GM18505 (cell line): ENCODE data around the gene THSD4.

Source experiments
- ATAC-seq: cut with Tn5 transposase; IDR thresholded peaks from one replicate; pipeline ENCODE4 v1.9.1; 2021; ENCODE audit not compliant: unreplicated experiment
- POLR2A ChIP-seq: IDR thresholded peaks from 4 replicates; pipeline ENCODE4 v1.6.1; 2011; ENCODE audit warnings: borderline replicate concordance; ENCODE audit not compliant: insufficient read depth, insufficient read length; ENCODE audit errors: extremely low read depth

The THSD4 gene

DNA sequence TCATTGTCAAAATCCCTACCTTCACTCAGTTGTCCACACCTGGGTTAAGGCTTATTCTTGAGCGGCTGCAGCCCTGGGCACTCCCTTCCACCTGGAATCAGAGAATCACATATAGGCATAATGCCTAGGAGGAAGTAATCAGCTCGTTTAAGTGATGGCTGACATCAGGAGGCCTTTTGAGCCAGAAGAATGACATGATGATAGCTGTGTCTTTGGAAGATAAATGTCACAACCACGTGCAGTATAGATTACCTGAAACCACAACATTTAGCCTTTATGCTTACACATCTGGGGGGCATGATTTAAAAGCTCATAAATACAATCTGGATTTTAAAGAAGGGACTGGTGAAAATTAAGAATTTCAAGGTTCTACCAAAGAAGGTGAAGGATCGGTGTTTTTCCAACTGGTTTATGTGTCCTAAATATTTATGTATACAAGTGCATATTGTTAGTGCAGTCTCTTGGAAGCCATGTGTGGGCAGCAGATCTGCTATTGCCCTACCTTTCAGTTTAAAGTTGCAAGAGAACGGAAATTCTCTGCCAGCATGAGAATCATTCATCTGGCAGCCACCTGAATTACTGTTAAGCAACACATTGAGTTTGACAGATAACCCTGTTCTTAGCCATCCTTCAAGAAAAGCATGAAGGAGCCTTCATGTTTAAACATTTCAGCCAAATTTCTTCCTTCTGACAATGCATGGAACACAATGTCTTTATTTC, 531.7 kb downstream of the THSD4 start:
- no peak for ATAC-seq
- TF ChIP-seq POLR2A, result no peak

DNA sequence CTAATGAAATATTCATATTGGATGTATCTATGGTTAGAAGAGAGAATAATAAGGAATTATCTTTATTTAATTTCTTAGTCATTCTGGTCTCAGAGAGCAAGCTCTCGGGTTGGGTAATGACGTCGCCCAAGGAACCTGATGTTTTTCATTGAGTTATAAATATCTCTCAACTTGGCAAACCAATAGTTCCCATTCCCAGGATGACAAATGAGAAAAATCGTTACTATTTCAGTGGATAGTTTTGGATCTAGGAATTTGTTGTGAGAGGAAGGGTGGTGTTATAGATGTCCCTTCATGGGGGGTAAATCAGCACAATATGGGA, 532.2 kb downstream of the THSD4 start:
- no peak for TF ChIP-seq POLR2A
- ATAC-seq, result no peak

DNA sequence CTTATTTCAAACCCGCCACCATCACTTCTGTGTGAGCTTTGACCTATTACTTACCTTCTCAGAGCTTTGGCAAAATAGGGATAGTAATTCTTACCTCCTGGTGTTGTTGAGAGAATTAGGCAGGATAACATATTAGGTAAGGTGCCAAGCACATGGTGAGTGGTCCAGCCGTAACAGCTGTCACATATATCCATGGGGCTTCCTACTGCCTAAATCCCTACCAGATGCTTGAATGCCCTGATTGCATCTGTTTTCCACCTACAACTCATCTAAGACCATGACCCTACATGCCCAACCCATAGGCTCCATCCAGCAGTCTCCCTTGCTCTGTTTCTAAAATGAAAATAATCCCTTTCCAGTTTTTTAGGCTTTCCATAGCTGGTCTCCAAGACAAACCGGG, 532.8 kb downstream of the THSD4 start:
- no peak for TF ChIP-seq POLR2A
- ATAC-seq, result no peak

GRCh38 chr15:71649894-71650293, 534.6 kb downstream of the THSD4 start:
- no peak for ATAC-seq
- no peak for TF ChIP-seq POLR2A

DNA sequence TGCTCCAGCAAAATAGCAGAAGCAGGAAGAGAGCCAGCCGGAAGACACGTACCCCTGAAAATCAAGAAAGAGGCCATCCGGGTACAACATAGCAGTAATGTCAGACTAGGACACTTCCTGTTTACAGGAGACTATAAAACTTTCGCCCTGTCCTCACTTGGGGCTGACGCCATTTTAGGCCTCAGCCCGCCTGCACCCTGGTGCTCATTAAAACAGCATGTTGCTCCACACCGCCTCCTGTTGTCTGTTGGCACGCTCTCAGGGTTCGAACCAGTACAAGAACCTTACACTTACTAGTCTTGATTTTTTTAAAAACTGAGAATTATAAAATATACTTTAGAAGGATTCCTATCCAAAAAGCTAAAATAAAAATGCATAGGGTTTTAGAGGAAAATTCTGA, 535.3 kb downstream of the THSD4 start:
- no peak for TF ChIP-seq POLR2A
- ATAC-seq, result no peak

GRCh38 chr15:71651750-71652186, 536.5 kb downstream of the THSD4 start:
- no peak for TF ChIP-seq POLR2A
- no peak for ATAC-seq

GRCh38 chr15:71654042-71654719, 538.9 kb downstream of the THSD4 start:
- ATAC-seq, result no peak
- TF ChIP-seq POLR2A, result no peak

DNA sequence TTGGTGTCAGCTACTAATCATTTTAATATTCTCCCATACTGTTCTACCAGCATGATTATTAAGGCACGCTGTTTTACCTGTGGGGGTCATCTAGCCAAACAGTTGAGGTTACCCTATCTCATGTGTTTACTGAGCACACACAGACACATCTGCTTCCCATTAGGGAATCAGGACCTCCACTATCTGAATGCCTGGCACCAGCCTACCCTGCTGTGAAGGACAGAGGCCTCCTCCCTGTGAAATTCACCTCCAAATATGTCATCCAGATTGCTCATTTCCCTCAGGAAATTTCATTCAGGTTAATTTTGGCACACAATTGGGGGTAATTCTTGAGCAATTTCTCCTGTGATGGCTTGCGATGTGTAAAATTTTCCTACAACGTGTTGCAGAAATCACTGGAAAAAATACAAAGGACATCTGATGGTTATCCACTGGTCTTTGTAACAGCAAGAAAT, 539.5 kb downstream of the THSD4 start:
- no peak for TF ChIP-seq POLR2A
- no peak for ATAC-seq

GRCh38 chr15:71656425-71656824, 541.2 kb downstream of the THSD4 start:
- no peak for TF ChIP-seq POLR2A
- ATAC-seq, result no peak

DNA sequence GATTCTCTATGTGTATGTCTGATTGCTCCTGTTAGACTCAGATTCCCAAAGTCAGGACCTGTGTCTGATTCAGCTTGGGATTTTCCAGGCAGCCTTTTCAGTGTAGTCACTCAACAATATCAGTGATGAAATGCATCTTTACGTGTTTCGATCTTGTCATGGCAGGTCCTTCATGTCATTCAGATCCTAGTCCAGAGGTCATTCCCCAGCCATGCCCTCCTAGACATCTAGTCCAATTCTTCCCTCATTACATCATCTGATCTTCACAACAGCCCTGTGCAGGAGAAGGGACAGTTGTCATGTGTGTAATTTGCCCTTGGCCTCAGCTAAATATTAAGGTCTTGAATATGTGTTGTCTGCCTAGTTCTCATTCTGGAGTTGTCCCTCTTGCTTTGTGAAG, 541.9 kb downstream of the THSD4 start:
- no peak for TF ChIP-seq POLR2A
- ATAC-seq, result no peak

DNA sequence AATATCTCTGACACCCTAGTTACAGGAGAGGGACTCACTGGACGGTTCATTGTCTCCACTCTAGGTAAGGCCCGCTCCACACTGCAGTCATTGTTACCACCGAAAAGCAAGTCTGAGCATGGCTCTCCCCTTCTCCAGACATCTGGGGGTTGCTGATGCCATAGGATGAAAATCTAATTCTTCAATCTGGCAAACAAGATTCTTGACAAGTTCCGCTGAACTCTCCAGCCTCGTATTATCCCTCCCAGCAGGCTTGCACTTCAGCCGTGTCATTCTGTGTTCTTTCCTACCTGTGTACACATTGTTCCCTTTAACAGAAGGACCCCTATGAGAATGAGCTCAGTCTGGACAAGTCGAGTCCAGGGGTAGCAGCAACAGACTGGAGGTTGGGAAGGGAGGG, 542.8 kb downstream of the THSD4 start:
- no peak for ATAC-seq
- no peak for TF ChIP-seq POLR2A

DNA sequence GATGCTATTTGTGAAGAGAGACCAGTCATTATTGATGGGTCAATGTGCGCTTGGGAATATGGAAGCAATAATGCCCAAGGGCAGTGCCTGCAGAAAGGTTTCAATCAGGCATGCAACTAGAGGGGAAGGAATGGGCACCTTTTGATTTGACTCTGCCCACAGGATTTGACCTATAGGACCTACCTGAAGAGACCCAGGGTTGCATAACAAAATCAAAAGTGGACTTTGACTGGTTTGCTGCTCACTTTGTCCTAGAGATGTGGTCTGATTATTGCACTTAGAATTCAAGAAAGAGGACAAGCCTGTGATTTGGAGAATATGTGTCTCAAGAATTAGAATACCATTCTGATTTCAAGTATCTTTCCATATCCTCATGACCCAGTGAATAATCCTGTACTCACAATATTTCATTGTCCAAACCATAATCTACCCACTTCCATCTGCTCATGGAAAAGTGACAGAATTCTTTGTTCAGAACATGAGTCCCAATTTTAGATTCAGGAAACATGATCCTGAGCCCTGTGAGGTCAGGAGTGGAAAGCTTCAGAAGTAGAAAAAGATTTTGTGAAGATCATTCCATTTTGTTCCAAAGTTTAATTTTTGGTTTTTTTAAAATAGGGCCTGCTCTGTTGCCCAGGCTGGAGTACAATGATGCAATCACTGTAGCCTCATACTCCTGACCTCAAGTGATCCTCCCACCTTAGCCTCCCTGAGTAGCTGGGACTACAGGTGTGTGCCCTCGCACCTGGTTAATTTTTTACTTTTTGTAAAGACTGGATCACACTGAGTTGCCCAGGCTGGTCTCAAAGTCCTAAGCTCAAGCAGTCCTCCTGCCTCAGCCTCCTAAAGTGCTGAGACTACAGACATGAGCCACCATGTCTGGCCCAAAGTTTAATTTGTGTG, 543.8 kb downstream of the THSD4 start:
- no peak for ATAC-seq
- TF ChIP-seq POLR2A, result no peak

DNA sequence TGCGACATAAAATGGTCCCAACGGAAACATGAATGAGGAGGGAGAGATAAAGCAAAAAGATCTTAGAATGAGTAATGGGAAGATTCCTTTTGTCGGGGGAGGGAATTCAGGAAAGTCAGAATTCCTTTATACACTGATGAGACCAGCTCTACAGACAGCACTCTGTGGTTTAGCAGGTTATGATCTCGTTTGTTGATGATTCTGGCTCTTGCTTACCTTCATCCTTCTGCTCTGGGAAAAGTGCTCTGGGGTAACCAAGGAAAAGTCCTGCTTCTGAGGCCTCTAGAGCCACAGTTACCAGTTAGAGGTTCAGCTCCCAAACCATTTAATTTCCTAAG, 544.4 kb downstream of the THSD4 start:
- no peak for ATAC-seq
- no peak for TF ChIP-seq POLR2A
